HUES6 (cell line): ENCODE measurements around the gene ARSI.
"Not testable (repeated sequence)": the region's sequence is repeated elsewhere in the genome, so short reads cannot be mapped to it uniquely, and the experiment has no call there.

ENCODE experiments used
- H3K27ac ChIP-seq: 2 replicates; pipeline ENCODE4 v1.7.0; 2013; ENCODE audit warnings: low read depth, mild to moderate bottlenecking, low read length, inconsistent platforms
- H3K27me3 ChIP-seq: 2 replicates; pipeline ENCODE4 v1.6.1; 2013; ENCODE audit warnings: low read length; ENCODE audit not compliant: control insufficient read depth, insufficient read depth
- H3K36me3 ChIP-seq: 2 replicates; pipeline ENCODE4 v1.6.1; 2013; ENCODE audit warnings: low read length; ENCODE audit not compliant: control insufficient read depth, insufficient read depth
- H3K4me1 ChIP-seq: 2 replicates; pipeline ENCODE4 v1.6.1; 2013; ENCODE audit warnings: low read length; ENCODE audit not compliant: control insufficient read depth, insufficient read depth
- H3K4me3 ChIP-seq: 2 replicates; pipeline ENCODE4 v1.5.1; 2013; ENCODE audit warnings: low read depth, low read length
- H3K9ac ChIP-seq: one replicate; pipeline ENCODE4 v1.6.1; 2013; ENCODE audit warnings: mild to moderate bottlenecking, low read length
- H3K9me3 ChIP-seq: 2 replicates; pipeline ENCODE4 v1.6.1; 2013; ENCODE audit warnings: low read depth, low read length; ENCODE audit not compliant: control insufficient read depth, insufficient read depth

The ARSI gene

DNA sequence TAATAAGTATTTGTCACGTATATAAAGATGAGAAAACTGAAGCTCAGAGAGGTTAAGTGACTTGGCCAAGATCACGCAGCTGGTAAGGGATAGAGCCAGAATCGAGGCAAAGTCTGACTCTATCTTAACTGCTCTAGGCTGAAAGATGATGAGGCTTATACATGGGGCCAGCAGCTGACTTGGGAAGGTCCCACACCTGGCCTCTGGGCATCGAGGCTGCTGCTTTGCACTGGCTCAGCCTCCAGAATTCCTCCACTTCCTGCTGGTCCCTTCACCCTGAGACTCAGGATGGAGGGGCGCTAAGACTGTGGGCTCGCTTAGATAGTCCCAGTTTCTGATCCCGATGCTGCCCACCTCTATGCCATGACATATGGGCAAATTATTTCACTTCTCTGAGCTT is 48.3 kb downstream of the ARSI start:
- no peak overlapping the region for H3K4me3 ChIP-seq
- no peak overlapping the region for H3K9ac ChIP-seq
- H3K4me1 ChIP-seq: peaks cover 4% of the 10 kb centered on the region; the same call in 1 of the 2 replicates
- no peaks in the 10 kb centered on the region for H3K9me3 ChIP-seq
- H3K27me3 ChIP-seq: no peaks in the 10 kb centered on the region
- no peaks in the 10 kb centered on the region for H3K36me3 ChIP-seq
- H3K27ac ChIP-seq: no peak overlapping the region

DNA sequence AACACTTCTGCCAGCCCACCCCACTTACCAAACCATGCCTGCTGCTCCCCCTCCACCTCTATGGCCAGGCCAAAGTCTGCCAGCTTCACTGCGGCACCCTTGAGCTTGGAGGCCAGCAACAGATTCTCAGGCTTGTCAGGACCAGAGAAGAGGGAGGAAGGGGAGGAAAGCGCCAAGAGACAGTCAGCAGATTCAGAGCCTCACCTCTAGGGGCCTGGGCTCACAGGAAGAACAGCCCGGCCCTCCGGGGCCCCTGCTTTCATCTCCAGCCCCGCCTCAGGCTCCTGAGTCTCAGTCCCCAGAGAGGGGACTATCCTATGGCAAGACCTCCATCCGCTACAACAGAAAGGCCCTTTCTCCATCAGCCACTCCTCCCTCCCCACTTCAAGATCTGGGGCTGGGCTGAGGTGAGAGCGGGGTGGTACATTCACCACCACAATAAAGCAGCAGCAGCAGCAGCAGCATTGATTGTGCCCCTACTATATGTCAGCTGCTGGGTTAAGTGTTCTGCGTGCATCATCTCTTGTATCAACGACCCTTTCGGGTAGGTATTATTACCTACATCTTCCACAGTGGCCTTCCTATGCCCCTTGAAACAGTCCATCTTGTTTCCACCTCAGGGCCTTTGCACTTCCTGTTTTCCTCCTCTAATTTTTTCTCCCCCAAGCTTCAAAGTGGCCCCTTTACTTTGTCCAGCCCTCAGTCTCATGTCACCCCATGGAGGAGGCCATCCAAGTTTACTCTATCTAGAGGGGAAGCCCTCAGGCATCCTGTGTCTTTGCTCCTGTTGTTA is 49.1 kb downstream of the ARSI start:
- no peak overlapping the region for H3K4me3 ChIP-seq
- H3K4me1 ChIP-seq: peaks cover 4% of the 10 kb centered on the region; the same call in 1 of the 2 replicates
- no peaks in the 10 kb centered on the region for H3K27me3 ChIP-seq
- no peak overlapping the region for H3K9ac ChIP-seq
- H3K9me3 ChIP-seq: no peaks in the 10 kb centered on the region
- H3K27ac ChIP-seq: no peak overlapping the region
- H3K36me3 ChIP-seq: no peaks in the 10 kb centered on the region

DNA sequence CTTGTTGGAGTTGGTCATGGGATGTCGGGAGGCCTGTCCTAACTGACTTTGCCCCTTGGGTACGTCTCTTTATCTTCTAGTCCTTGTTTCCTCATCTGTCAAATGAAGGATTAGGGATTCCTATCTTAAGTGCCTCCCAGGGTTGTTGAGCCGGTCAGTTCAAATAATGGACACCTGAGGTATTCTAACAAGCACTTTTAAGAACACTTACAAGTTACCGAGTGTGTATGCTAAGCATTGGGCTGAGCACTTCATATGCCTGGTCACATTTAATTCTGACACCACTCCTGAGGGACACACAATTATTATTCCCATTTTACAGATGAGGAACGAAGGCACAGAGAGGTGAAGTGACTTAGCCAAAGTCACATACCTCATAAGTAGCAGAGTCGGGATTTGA is 50.2 kb downstream of the ARSI start:
- Histone ChIP-seq H3K4me1 (peaks cover 4% of the 10 kb centered on the region; the same call in 1 of the 2 replicates), H3K9ac (no peak overlapping the region), H3K9me3 (no peaks in the 10 kb centered on the region), H3K36me3 (no peaks in the 10 kb centered on the region), H3K27ac (no peak overlapping the region), H3K27me3 (no peaks in the 10 kb centered on the region), H3K4me3 (no peak overlapping the region)

DNA sequence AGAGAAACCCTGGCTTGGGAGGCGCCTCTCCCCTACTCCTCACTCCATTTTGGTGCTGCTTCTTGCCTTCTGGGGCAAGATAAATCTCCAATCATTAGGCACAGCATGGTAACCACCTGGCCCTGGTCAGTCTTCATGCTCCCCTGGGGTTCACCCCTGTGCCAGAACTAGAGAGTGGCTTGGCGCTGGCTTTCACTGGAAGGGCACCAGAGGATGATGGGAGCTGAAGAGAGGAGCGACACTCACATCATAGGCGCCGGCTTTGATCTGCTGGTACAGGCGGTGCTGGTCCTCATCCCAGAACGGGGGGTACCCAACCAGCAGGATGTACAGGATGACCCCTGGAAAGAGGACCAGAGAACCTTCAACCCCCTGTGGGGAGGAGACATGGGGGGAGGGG is 51.2 kb downstream of the ARSI start:
- Histone ChIP-seq H3K27me3 (no peaks in the 10 kb centered on the region), H3K9ac (no peak overlapping the region), H3K4me1 (peaks cover 4% of the 10 kb centered on the region; the same call in 1 of the 2 replicates)

DNA sequence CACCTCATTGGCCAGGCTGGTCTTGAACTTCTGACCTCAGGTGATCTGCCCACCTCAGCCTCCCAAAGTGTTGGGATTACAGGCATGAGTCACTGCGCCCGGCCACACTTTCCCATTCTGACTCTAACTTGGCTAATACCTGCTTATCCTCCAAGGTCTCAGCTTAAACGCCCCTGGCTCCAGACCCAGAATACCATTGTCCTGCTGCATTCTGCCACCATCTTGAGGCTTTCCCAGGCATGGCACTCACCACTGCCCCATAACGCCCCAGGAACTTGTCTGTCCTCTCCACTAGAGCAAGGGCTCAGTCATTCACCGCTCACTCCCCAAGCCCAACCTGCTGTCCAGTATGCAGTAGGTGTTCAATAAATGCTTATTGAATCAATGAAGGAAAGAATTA is 53.0 kb downstream of the ARSI start:
- Histone ChIP-seq H3K9ac (no peak overlapping the region), H3K4me3 (no peak overlapping the region), H3K9me3 (no peaks in the 10 kb centered on the region), H3K27ac (no peak overlapping the region), H3K36me3 (no peaks in the 10 kb centered on the region), H3K4me1 (peaks cover 4% of the 10 kb centered on the region; the same call in 1 of the 2 replicates), H3K27me3 (no peaks in the 10 kb centered on the region)

More for the DNA sequence above, 51.2 kb downstream of the ARSI start:
- Histone ChIP-seq H3K9me3 (no peaks in the 10 kb centered on the region), H3K4me3 (no peak overlapping the region), H3K27ac (no peak overlapping the region), H3K36me3 (no peaks in the 10 kb centered on the region)

DNA sequence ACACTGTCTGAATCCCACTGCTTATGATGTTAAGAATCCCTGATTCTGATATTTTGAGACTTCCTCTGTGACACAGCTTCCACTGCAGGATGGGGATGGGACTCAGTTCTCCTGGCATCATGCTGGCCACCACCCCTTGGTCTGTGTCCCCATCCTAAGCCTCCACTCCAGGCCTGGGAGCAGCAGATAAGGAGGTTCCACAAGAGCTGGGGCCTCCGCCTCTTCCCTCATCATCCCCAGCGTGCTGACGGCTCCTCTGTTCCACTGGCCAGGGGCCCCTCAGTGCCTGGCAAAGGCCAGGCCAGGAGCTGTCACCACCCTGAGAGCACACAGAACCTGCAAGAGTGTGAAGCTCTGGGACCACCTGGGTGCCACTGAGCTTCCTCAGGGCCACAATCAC is 53.8 kb downstream of the ARSI start:
- Histone ChIP-seq H3K27me3 (no peaks in the 10 kb centered on the region), H3K27ac (no peak overlapping the region), H3K4me1 (peaks cover 4% of the 10 kb centered on the region; the same call in 1 of the 2 replicates), H3K4me3 (no peak overlapping the region), H3K9me3 (no peaks in the 10 kb centered on the region), H3K9ac (no peak overlapping the region), H3K36me3 (no peaks in the 10 kb centered on the region)

DNA sequence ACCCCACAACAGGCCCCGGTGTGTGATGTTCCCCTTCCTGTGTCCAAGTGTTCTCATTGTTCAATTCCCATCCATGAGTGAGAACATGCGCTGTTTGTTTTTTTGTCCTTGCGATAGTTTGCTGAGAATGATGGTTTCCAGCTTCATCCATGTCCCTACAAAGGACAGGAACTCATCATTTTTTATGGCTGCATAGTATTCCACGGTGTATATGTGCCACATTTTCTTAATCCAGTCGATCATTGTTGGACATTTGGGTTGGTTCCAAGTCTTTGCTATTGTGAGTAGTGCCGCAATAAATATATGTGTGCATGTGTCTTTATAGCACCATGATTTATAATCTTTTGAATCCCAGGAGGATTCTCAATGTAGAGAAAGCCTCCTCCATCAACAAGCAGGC is 54.2 kb downstream of the ARSI start:
- H3K4me3 ChIP-seq, H3K27ac ChIP-seq, H3K36me3 ChIP-seq, H3K4me1 ChIP-seq, H3K9me3 ChIP-seq, H3K9ac ChIP-seq, H3K27me3 ChIP-seq: not testable (repeated sequence)

DNA sequence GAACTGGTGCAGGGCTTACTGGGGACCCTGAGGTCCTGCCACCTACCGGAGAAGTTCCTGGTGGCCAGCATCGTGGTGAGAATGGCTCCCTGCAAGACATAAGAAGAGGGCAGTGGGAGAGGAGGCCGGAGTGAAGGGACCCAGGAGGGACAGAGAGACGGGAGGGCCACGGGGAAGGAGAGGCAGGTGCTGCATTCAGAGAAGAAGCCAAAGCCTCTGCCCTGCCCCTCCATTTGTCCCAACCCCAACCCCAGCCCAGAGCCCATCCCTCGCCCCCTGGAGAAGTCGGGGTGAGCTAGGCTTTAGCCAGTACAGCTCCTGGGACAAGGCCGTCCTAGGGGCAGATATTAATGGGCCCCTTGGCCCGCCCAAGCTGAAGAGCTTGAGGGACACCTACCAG is 55.0 kb downstream of the ARSI start:
- Histone ChIP-seq H3K9ac (no peak overlapping the region), H3K27me3 (no peaks in the 10 kb centered on the region), H3K4me3 (no peak overlapping the region), H3K9me3 (no peaks in the 10 kb centered on the region), H3K36me3 (no peaks in the 10 kb centered on the region), H3K27ac (no peak overlapping the region), H3K4me1 (no peaks in the 10 kb centered on the region; the same call in 1 of the 2 replicates)

DNA sequence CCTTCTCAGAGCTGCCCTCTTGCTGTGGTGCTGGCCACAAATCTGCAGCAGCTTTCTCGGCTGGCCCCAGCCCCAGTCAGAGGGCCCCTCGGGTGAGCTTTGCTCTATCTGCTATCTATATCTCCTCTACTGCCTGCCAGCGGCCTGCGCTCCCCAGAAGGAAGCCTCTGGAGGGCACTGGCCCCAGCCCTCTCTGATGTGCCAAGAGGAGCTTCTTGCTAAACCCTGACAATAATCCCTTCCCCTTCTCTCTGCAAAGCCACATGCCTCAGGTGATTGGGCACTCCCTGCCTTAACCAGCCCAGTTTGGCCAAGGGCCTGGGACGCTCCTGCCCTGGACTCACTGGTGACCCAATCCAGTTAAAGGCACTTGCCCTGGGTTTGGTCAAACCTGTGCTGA is 55.9 kb downstream of the ARSI start:
- no peak overlapping the region for H3K4me3 ChIP-seq
- no peaks in the 10 kb centered on the region for H3K9me3 ChIP-seq
- no peak overlapping the region for H3K9ac ChIP-seq
- no peaks in the 10 kb centered on the region for H3K36me3 ChIP-seq
- no peak overlapping the region for H3K27ac ChIP-seq
- H3K27me3 ChIP-seq: no peaks in the 10 kb centered on the region
- H3K4me1 ChIP-seq: no peaks in the 10 kb centered on the region; the same call in 1 of the 2 replicates

DNA sequence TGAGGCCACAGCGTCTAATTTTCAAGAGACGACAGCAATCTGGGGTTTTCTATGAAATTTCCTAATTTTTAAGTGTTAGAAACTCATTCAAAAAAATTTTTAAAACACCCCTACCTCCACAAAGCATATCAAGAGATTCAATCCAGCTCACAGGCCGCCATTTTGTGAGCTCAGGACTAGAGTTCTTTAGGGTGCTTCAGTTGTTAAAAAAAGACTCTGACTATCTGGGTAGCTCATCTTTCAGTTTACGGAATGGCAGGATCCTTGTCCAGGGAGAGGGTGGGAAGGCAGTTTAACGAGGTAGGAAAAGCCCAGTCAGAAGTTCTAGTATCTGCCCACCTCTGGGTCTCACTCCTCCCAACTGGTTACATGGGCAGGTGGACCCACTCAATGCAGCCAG is 56.3 kb downstream of the ARSI start:
- Histone ChIP-seq H3K9me3 (no peaks in the 10 kb centered on the region), H3K9ac (no peak overlapping the region), H3K36me3 (no peaks in the 10 kb centered on the region), H3K27me3 (no peaks in the 10 kb centered on the region), H3K27ac (no peak overlapping the region), H3K4me3 (no peak overlapping the region), H3K4me1 (no peaks in the 10 kb centered on the region; the same call in 1 of the 2 replicates)
